Gastrocnemius medialis (tissue), 4 donors: ENCODE data around the gene GJC2.

Source experiments
- CTCF ChIP-seq, 5 experiments: fragments of 450-650 bp in 3 of 5; fragments of 200-600 bp in 2 of 5; sonication (generic) in 2 of 5; IDR thresholded peaks in 4 of 5; conservative IDR thresholded peaks in 1 of 5; 1 replicate in 4 of 5; 2 replicates in 1 of 5; pipeline ENCODE4 v1.5.1; 2016 to 2019; ENCODE audit warnings: antibody characterized with exemption in 5 of 5, mild to moderate bottlenecking in 3 of 5, moderate library complexity in 3 of 5
- POLR2A ChIP-seq, 2 donors: fragments of 450-650 bp; IDR thresholded peaks; one replicate each; pipeline ENCODE4 v1.6.1; 2017; ENCODE audit warnings: antibody characterized with exemption in 2 of 2, mild to moderate bottlenecking in 2 of 2, moderate library complexity in 2 of 2

- TF ChIP-seq CTCF (IDR thresholded peaks at IDR 0.05 in 4 of 5, conservative IDR thresholded peaks at IDR 0.05 in 1 of 5), result no peak
- no peak for TF ChIP-seq POLR2A (IDR thresholded peaks at IDR 0.05)
Measured at GRCh38 chr1:228160201-228160761, 10.6 kb downstream of the GJC2 start.
